Neuronal stem cell (in vitro differentiated cells): ENCODE data around the gene KCNK1.

ENCODE experiments used
- DNase-seq: peaks from one replicate; pipeline ENCODE4 v3.0.0-alpha.2; 2013; ENCODE audit warnings: low spot score
- H2AFZ ChIP-seq: one replicate; pipeline ENCODE4 v1.6.1; 2013; ENCODE audit warnings: mild to moderate bottlenecking, low read length, inconsistent platforms
- H2AK5ac ChIP-seq: 2 replicates; pipeline ENCODE4 v1.6.1; 2013; ENCODE audit warnings: low read depth, mild to moderate bottlenecking, inconsistent platforms, low read length, moderate library complexity, mixed read lengths
- H2BK120ac ChIP-seq: 2 replicates; pipeline ENCODE4 v1.6.1; 2013; ENCODE audit warnings: low read depth, mild to moderate bottlenecking, inconsistent platforms, low read length, moderate library complexity, mixed read lengths
- H2BK12ac ChIP-seq: one replicate; pipeline ENCODE4 v1.6.1; 2013; ENCODE audit warnings: low read length, inconsistent platforms
- H2BK15ac ChIP-seq: 2 replicates; pipeline ENCODE4 v1.6.1; 2013; ENCODE audit warnings: mild to moderate bottlenecking, low read length, inconsistent platforms, mixed read lengths
- H2BK5ac ChIP-seq: one replicate; pipeline ENCODE4 v1.6.1; 2013; ENCODE audit warnings: inconsistent platforms, mild to moderate bottlenecking, low read length, moderate library complexity
- H3K14ac ChIP-seq: one replicate; pipeline ENCODE4 v1.6.1; 2013; ENCODE audit warnings: low read length, inconsistent platforms
- H3K18ac ChIP-seq: 2 replicates; pipeline ENCODE4 v1.6.1; 2013; ENCODE audit warnings: low read length, inconsistent platforms
- H3K23ac ChIP-seq: 2 replicates; pipeline ENCODE4 v1.6.1; 2013; ENCODE audit warnings: low read depth, mild to moderate bottlenecking, mixed read lengths, low read length, inconsistent platforms; ENCODE audit not compliant: poor library complexity
- H3K27ac ChIP-seq: replicated peaks from 3 replicates; pipeline ENCODE4 v1.5.1; 2013; ENCODE audit warnings: low read length, inconsistent platforms
- H3K27me3 ChIP-seq, 3 experiments: 2 replicates each; pipeline ENCODE4 v1.6.1; 2013; ENCODE audit warnings: low read length in 3 of 3, mild to moderate bottlenecking in 2 of 3, inconsistent platforms in 1 of 3, low read depth in 1 of 3, mixed read lengths in 1 of 3, moderate library complexity in 1 of 3; ENCODE audit not compliant: control insufficient read depth in 3 of 3, insufficient read depth in 3 of 3
- H3K36me3 ChIP-seq, 2 donors: replicated peaks in 1 of 2; 2 replicates each; pipeline ENCODE4 v1.6.1; 2013; ENCODE audit warnings: low read length in 2 of 2; ENCODE audit not compliant: control insufficient read depth in 2 of 2, insufficient read depth in 2 of 2
- H3K4ac ChIP-seq: 2 replicates; pipeline ENCODE4 v1.6.1; 2013; ENCODE audit warnings: inconsistent platforms, mild to moderate bottlenecking, low read length, moderate library complexity
- H3K4me1 ChIP-seq, 2 donors: 1 replicate in 1 of 2; 2 replicates in 1 of 2; pipeline ENCODE4 v1.6.1; 2013; ENCODE audit warnings: low read length in 2 of 2, low read depth in 1 of 2; ENCODE audit not compliant: control insufficient read depth in 2 of 2, insufficient read depth in 1 of 2
- H3K4me2 ChIP-seq: one replicate; pipeline ENCODE4 v1.6.1; 2013; ENCODE audit warnings: mild to moderate bottlenecking, low read length, inconsistent platforms; ENCODE audit not compliant: insufficient read depth, poor library complexity, severe bottlenecking
- H3K4me3 ChIP-seq, 2 donors: 2 replicates each; pipeline ENCODE4 v1.5.1; 2013; ENCODE audit warnings: low read length in 2 of 2, mild to moderate bottlenecking in 2 of 2, inconsistent platforms in 1 of 2, moderate library complexity in 1 of 2
- H3K79me1 ChIP-seq: one replicate; pipeline ENCODE4 v1.6.1; 2013; ENCODE audit warnings: low read depth, mild to moderate bottlenecking, inconsistent platforms, low read length, moderate library complexity
- H3K9ac ChIP-seq: one replicate; pipeline ENCODE4 v1.6.1; 2013; ENCODE audit warnings: mild to moderate bottlenecking, low read depth, low read length, inconsistent platforms; ENCODE audit not compliant: poor library complexity
- H3K9me3 ChIP-seq, 2 donors: replicated peaks in 1 of 2; 2 replicates each; pipeline versions ENCODE3 to v1.6.1; 2013; ENCODE audit warnings: low read length in 2 of 2, mild to moderate bottlenecking in 2 of 2, inconsistent platforms in 1 of 2, low read depth in 1 of 2, mixed read lengths in 1 of 2, moderate library complexity in 1 of 2; ENCODE audit not compliant: control insufficient read depth in 2 of 2, insufficient read depth in 1 of 2
- H4K8ac ChIP-seq: one replicate; pipeline ENCODE4 v1.6.1; 2013; ENCODE audit warnings: low read depth, mild to moderate bottlenecking, inconsistent platforms, low read length, moderate library complexity
- H4K91ac ChIP-seq: one replicate; pipeline ENCODE4 v1.6.1; 2013; ENCODE audit warnings: low read length, low read depth, mild to moderate bottlenecking, inconsistent platforms; ENCODE audit not compliant: poor library complexity
- WGBS, 2 donors: extraction: QIAGEN DNeasy Blood & Tissue Kit; methylation state at CpG; one replicate each; pipeline ENCODE4 v1.1.7; 2013; ENCODE audit warnings: missing lambda C conversion rate in 2 of 2, mixed read lengths in 1 of 2; ENCODE audit not compliant: insufficient read length in 2 of 2, insufficient replicate concordance in 1 of 2; ENCODE audit errors: extremely low coverage in 2 of 2; 5-methylcytosine and 5-hydroxymethylcytosine counted together

The KCNK1 gene

DNA sequence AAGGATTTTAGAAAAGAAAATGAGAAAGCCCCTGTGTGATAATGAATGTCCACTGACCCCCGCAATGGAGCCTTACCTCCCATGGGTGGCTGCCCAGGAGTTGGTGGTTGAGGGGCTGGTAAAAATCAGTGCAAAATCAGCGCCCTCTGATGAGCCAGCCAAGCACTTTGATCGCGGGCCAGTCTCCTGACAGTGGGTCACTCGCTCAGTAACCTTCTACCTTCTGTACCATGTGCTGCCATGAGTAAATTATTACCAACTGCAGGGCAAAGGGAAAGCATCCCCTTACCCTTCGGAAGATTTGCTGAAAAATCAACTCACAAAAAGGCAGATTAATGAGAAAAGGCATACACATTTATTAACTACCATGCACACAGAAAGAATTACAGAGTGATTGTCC, 58.8 kb downstream of the KCNK1 start:
- H2AFZ ChIP-seq: no peak overlapping the region
- no CpG with 5 or more reads among the region's 6 CpGs for WGBS, 2 donors
- no peak overlapping the region for H4K91ac ChIP-seq
- no peak overlapping the region for H2BK120ac ChIP-seq
- H2BK5ac ChIP-seq: no peak overlapping the region
- no peak overlapping the region for H3K4me3 ChIP-seq
- H2BK15ac ChIP-seq: no peak overlapping the region
- DNase-seq: no peak
- H3K9me3 ChIP-seq: no peaks in the 10 kb centered on the region
- H3K79me1 ChIP-seq: no peaks in the 10 kb centered on the region
- H3K27ac ChIP-seq: no peak overlapping the region
- H3K14ac ChIP-seq: no peak overlapping the region
- no peaks in the 10 kb centered on the region for H3K4me1 ChIP-seq
- no peak overlapping the region for H2AK5ac ChIP-seq
- H3K27me3 ChIP-seq: no peaks in the 10 kb centered on the region
- no peak overlapping the region for H3K4ac ChIP-seq
- H4K8ac ChIP-seq: no peak overlapping the region
- no peak overlapping the region for H3K9ac ChIP-seq
- no peak overlapping the region for H2BK12ac ChIP-seq
- H3K36me3 ChIP-seq: no peaks in the 10 kb centered on the region
- no peak overlapping the region for H3K18ac ChIP-seq
- H3K4me2 ChIP-seq: no peak overlapping the region
- H3K23ac ChIP-seq: no peak overlapping the region

DNA sequence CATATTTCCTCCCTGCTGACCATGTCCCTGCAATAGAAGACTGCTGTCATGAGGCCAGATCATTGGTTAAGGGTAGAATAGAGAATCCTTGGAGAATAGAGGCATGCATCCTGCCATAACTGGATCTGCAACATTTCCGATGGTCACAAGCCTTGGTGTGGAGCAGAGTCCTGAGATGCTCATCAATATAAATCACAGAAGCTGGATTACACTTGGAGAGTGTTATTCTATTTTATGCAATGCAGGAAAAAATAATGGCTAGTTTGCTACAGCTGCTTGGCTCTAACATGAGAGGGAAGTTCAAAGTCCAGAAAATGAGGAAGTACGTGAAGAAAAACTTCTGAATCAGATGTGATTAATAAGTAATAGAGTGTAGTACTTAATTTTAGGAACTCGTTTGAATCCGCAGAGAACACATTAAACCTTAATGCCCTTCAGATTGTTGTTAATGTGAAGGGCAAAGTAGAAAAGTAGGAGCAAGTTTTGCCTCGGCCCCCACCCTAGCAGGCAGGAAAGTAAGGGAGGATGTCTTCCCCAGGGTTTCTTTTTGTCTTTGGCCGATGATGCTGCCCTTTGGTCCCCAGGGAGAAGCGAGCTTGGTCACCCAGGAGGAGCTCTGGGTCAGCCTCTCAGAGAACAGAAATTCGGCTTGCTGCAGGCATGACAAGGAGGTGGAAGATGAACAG, 59.5 kb downstream of the KCNK1 start:
- no peak overlapping the region for H3K18ac ChIP-seq
- no peak overlapping the region for H2AK5ac ChIP-seq
- H3K14ac ChIP-seq: no peak overlapping the region
- H2AFZ ChIP-seq: no peak overlapping the region
- H2BK12ac ChIP-seq: no peak overlapping the region
- H3K9me3 ChIP-seq: no peaks in the 10 kb centered on the region
- no peak overlapping the region for H4K8ac ChIP-seq
- no peak overlapping the region for H4K91ac ChIP-seq
- H3K36me3 ChIP-seq: no peaks in the 10 kb centered on the region
- H3K4me2 ChIP-seq: no peak overlapping the region
- H2BK15ac ChIP-seq: no peak overlapping the region
- no peak overlapping the region for H2BK5ac ChIP-seq
- no CpG with 5 or more reads among the region's 8 CpGs for WGBS, 2 donors
- no peak for DNase-seq
- no peak overlapping the region for H3K27ac ChIP-seq
- no peak overlapping the region for H2BK120ac ChIP-seq
- H3K4me1 ChIP-seq: no peaks in the 10 kb centered on the region
- no peak overlapping the region for H3K4ac ChIP-seq
- H3K9ac ChIP-seq: no peak overlapping the region
- no peaks in the 10 kb centered on the region for H3K79me1 ChIP-seq
- H3K23ac ChIP-seq: no peak overlapping the region
- H3K27me3 ChIP-seq: no peaks in the 10 kb centered on the region
- H3K4me3 ChIP-seq: no peak overlapping the region

DNA sequence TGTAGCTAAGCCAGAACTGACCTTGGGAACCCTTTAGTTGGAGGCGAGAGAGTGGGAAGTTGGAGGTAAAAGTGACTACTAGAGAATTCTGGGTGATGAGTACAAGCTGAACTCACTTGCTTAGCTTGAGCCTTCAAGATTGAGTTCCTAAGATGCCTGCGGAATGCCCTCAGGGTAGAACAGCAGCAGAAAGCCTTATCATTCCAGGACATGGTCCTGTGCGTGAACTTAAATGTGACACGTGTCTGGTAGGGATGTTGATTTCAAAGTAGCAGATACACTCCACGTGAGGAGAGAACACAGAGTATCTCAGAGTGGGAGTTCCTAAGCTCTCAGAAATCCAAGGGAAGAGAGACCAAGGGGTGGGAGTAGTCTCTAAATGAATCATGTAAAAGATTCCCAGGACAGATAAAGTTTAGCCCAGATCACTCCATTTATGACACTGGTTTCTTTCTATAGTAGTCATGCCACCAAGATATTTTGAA, 60.1 kb downstream of the KCNK1 start:
- Histone ChIP-seq H3K27me3 (no peaks in the 10 kb centered on the region), H3K4me1 (no peaks in the 10 kb centered on the region), H3K14ac (no peak overlapping the region), H3K23ac (no peak overlapping the region), H2BK120ac (no peak overlapping the region), H2AK5ac (no peak overlapping the region), H4K8ac (no peak overlapping the region), H3K9me3 (no peaks in the 10 kb centered on the region), H3K4ac (no peak overlapping the region), H3K4me2 (no peak overlapping the region), H3K27ac (no peak overlapping the region), H4K91ac (no peak overlapping the region), H2BK12ac (no peak overlapping the region), H3K18ac (no peak overlapping the region), H2BK5ac (no peak overlapping the region), H3K79me1 (no peaks in the 10 kb centered on the region), H2AFZ (no peak overlapping the region), H3K36me3 (no peaks in the 10 kb centered on the region), H3K9ac (no peak overlapping the region), H3K4me3 (no peak overlapping the region), H2BK15ac (no peak overlapping the region)
- no peak for DNase-seq
- no CpG with 5 or more reads among the region's 5 CpGs for WGBS, 2 donors

DNA sequence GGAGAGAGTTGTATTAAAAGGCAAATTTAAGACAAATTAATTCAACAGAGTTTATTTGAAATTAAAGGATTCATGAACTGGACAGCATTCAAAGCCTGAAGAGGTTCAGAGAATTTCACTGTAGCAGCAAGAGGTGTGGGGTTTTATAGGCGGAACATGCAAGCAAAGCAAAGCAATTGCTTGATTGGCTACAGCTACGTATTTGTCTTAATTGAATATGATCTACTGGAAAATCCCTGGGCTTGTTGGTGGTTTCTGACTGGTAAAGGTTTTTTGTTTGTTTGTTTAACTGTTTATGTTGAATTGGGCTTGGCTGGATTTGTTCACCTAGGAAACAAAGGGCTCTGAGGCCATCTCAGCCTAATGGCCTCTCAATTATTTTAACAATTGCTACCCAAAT, 61.5 kb downstream of the KCNK1 start:
- Histone ChIP-seq H3K27ac (no peak overlapping the region), H3K14ac (no peak overlapping the region), H2AK5ac (no peak overlapping the region), H2BK12ac (no peak overlapping the region), H4K91ac (no peak overlapping the region), H2BK5ac (no peak overlapping the region), H2BK15ac (no peak overlapping the region), H3K4ac (no peak overlapping the region), H3K4me2 (no peak overlapping the region), H3K36me3 (no peaks in the 10 kb centered on the region), H2BK120ac (no peak overlapping the region), H3K79me1 (no peaks in the 10 kb centered on the region), H3K23ac (no peak overlapping the region), H3K9me3 (no peaks in the 10 kb centered on the region), H4K8ac (no peak overlapping the region), H3K4me1 (no peaks in the 10 kb centered on the region), H2AFZ (no peak overlapping the region), H3K4me3 (no peak overlapping the region), H3K9ac (no peak overlapping the region), H3K18ac (no peak overlapping the region), H3K27me3 (no peaks in the 10 kb centered on the region)
- WGBS, 2 donors: no CpG with 5 or more reads among the region's 2 CpGs
- no peak for DNase-seq
